ENCODE results near the gene AVPI1.

- TF ChIP-seq ZNF274 (IDR thresholded peaks at IDR 0.05; ENCODE audit: low read depth, low read length) (no peak), YY1 (IDR thresholded peaks at IDR 0.05; ENCODE audit: insufficient read depth, insufficient read length) (no peak), SUZ12 (IDR thresholded peaks at IDR 0.05; ENCODE audit: extremely low read depth, insufficient read depth, insufficient read length) (no peak)
Measured at GRCh38 chr10:97724341-97724941, 37.4 kb upstream of the AVPI1 start.

Measured in NT2/D1 (cell line).